LNCaP clone FGC (cell line): ENCODE data around the gene CSRNP3.
A peak's percentile ranks its signal among the peaks of the same experiment; 100 is the strongest.

Experiments
- DNase-seq: peaks from one replicate; pipeline ENCODE4 v3.0.0-alpha.2; 2011; ENCODE audit warnings: low read depth
- H3K4me3 ChIP-seq: 2 replicates; pipeline ENCODE4 v1.5.1; 2011; ENCODE audit warnings: mild to moderate bottlenecking, low read depth, low read length, control low read depth
- TF ChIP-seq, protein P1 (sequence below): IDR thresholded peaks from 2 replicates; pipeline ENCODE4 v1.5.1; 2012; ENCODE audit warnings: mild to moderate bottlenecking; ENCODE audit not compliant: control insufficient read depth, insufficient read depth; ENCODE audit errors: extremely low read depth

The CSRNP3 gene

GRCh38 chr2:165691615-165692014 lies 222.1 kb downstream of the CSRNP3 start:
- no peak overlapping the region for H3K4me3 ChIP-seq
- DNase-seq = no peak
- TF ChIP-seq, protein P1, sequence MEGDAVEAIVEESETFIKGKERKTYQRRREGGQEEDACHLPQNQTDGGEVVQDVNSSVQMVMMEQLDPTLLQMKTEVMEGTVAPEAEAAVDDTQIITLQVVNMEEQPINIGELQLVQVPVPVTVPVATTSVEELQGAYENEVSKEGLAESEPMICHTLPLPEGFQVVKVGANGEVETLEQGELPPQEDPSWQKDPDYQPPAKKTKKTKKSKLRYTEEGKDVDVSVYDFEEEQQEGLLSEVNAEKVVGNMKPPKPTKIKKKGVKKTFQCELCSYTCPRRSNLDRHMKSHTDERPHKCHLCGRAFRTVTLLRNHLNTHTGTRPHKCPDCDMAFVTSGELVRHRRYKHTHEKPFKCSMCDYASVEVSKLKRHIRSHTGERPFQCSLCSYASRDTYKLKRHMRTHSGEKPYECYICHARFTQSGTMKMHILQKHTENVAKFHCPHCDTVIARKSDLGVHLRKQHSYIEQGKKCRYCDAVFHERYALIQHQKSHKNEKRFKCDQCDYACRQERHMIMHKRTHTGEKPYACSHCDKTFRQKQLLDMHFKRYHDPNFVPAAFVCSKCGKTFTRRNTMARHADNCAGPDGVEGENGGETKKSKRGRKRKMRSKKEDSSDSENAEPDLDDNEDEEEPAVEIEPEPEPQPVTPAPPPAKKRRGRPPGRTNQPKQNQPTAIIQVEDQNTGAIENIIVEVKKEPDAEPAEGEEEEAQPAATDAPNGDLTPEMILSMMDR = no peak

DNA sequence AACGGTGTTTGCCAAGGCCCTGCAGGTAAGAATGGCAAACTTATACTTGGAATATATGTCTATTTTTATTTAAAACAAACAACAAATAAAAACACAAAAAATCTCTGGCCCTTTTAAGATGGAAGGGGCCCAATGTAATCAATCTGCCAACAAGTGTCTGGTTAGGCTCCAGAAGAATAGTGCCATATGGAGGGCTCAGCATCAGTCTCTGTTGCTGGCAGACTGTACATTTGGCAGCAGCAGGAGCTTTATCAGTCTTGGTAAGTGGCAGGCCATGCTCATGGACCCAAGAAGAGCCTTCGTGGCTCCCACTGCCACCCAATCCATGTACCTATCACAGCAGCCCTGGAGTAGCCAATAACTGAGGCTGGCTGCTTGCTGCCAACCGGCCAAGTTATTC lies 223.4 kb downstream of the CSRNP3 start:
- no peak for DNase-seq
- no peak overlapping the region for H3K4me3 ChIP-seq
- TF ChIP-seq, protein P1 = no peak

DNA sequence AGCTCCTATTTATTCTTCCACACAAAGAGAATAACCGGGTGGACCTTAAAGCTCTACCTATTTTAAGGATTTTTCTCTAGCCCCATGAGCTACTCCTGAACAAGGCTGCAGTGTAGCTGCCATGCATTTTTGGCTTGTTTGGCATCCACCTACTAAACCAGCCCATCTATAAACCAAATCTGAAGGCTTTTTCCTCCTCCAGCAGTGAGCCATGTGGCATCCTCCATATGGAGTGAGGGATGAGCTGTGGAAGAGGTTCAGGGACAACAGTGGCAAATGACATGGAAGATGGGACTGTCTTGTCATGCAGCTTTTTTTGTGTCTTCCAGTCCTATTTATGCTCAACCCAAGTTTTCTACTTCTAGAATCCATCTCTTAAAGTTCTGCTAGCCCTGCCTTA lies 224.3 kb downstream of the CSRNP3 start:
- no peak for DNase-seq
- H3K4me3 ChIP-seq = no peak overlapping the region
- TF ChIP-seq, protein P1 = no peak

- no peak for DNase-seq
- TF ChIP-seq, protein P1 = no peak
- no peak overlapping the region for H3K4me3 ChIP-seq
Observed at GRCh38 chr2:165697748-165698443, 228.4 kb downstream of the CSRNP3 start.

GRCh38 chr2:165698444-165698884 lies 229.0 kb downstream of the CSRNP3 start:
- peak; percentile 46 for DNase-seq
- H3K4me3 ChIP-seq = no peak overlapping the region
- TF ChIP-seq, protein P1 = peak; percentile 71

GRCh38 chr2:165699946-165700345 lies 230.4 kb downstream of the CSRNP3 start:
- DNase-seq = no peak
- no peak overlapping the region for H3K4me3 ChIP-seq
- TF ChIP-seq, protein P1 = no peak

DNA sequence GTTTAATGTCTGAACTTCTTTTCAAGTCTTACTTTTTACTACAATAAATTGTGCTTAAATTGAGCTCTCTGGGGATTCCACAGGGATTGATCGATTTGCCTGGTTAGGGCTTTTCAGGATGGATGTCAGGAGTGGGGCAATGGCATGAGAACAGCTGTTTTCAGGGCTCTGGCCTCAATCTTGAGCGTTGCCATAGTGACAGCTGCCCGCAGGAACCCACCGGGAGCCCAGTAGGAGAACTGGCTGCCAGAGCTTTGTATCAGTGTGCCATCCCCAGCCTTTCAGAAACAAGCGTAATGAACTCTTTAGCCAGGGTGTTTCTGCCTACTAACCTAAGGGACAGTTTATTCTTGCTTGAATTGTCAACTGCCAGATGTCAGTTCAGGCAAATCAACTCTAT lies 231.0 kb downstream of the CSRNP3 start:
- DNase-seq = no peak
- TF ChIP-seq, protein P1 = no peak
- H3K4me3 ChIP-seq = no peak overlapping the region
